ENCODE results near the gene GPR17.

The GPR17 gene

GRCh38 chr2:127643439-127644065, 2.4 kb upstream of the GPR17 start:
- TF ChIP-seq CTCF (IDR thresholded peaks at IDR 0.05; ENCODE audit: insufficient read depth, low read length, poor library complexity, severe bottlenecking): no peak
- Histone ChIP-seq H3K36me3 (ENCODE audit: low read length) (no peaks in the 10 kb centered on the region), H3K9me2 (replicated peaks; ENCODE audit: insufficient read depth, low read length) (no peaks in the 10 kb centered on the region), H3K4me2 (ENCODE audit: low read depth, low read length, poor library complexity, severe bottlenecking) (no peak overlapping the region), H3K27ac (ENCODE audit: low read depth, low read length) (no peak overlapping the region), H3K9me3 (ENCODE audit: insufficient read depth, low read length) (no peaks in the 10 kb centered on the region), H4K20me1 (ENCODE audit: low read depth, low read length) (no peaks in the 10 kb centered on the region), H3K9ac (ENCODE audit: low read length) (no peak overlapping the region), H3F3A (ENCODE audit: insufficient read depth) (no peaks in the 10 kb centered on the region), H2AFZ (ENCODE audit: low read depth, low read length, severe bottlenecking) (no peak overlapping the region), H3K4me3 (ENCODE audit: insufficient read depth, low read length, poor library complexity, severe bottlenecking) (no peak overlapping the region), H3K79me2 (ENCODE audit: insufficient read depth, low read length) (no peaks in the 10 kb centered on the region), H3K27me3 (ENCODE audit: low read length) (no peaks in the 10 kb centered on the region)

- Histone ChIP-seq H3F3A (ENCODE audit: insufficient read depth) (no peaks in the 10 kb centered on the region), H4K20me1 (ENCODE audit: low read depth, low read length) (no peaks in the 10 kb centered on the region), H3K27ac (ENCODE audit: low read depth, low read length) (no peak overlapping the region), H3K4me3 (ENCODE audit: insufficient read depth, low read length, poor library complexity, severe bottlenecking) (no peak overlapping the region), H3K4me2 (ENCODE audit: low read depth, low read length, poor library complexity, severe bottlenecking) (no peak overlapping the region), H3K9me3 (ENCODE audit: insufficient read depth, low read length) (no peaks in the 10 kb centered on the region), H3K27me3 (ENCODE audit: low read length) (no peaks in the 10 kb centered on the region), H3K79me2 (ENCODE audit: insufficient read depth, low read length) (no peaks in the 10 kb centered on the region), H3K9ac (ENCODE audit: low read length) (no peak overlapping the region), H3K9me2 (replicated peaks; ENCODE audit: insufficient read depth, low read length) (no peaks in the 10 kb centered on the region), H2AFZ (ENCODE audit: low read depth, low read length, severe bottlenecking) (no peak overlapping the region), H3K36me3 (ENCODE audit: low read length) (no peaks in the 10 kb centered on the region)
- TF ChIP-seq EZH2phosphoT487 (conservative IDR thresholded peaks at IDR 0.05; ENCODE audit: low read length) (no peak), CTCF (IDR thresholded peaks at IDR 0.05; ENCODE audit: insufficient read depth, low read length, poor library complexity, severe bottlenecking) (no peak)
Observed at GRCh38 chr2:127644066-127645025, 1.6 kb upstream of the GPR17 start.

- Histone ChIP-seq H4K20me1 (ENCODE audit: low read depth, low read length) (no peaks in the 10 kb centered on the region), H3K9me3 (ENCODE audit: insufficient read depth, low read length) (no peaks in the 10 kb centered on the region), H3K4me3 (ENCODE audit: insufficient read depth, low read length, poor library complexity, severe bottlenecking) (no peak overlapping the region), H3K4me2 (ENCODE audit: low read depth, low read length, poor library complexity, severe bottlenecking) (no peak overlapping the region), H2AFZ (ENCODE audit: low read depth, low read length, severe bottlenecking) (no peak overlapping the region), H3K27me3 (ENCODE audit: low read length) (no peaks in the 10 kb centered on the region), H3K9me2 (replicated peaks; ENCODE audit: insufficient read depth, low read length) (no peaks in the 10 kb centered on the region), H3K79me2 (ENCODE audit: insufficient read depth, low read length) (no peaks in the 10 kb centered on the region), H3K9ac (ENCODE audit: low read length) (no peak overlapping the region), H3K36me3 (ENCODE audit: low read length) (no peaks in the 10 kb centered on the region), H3F3A (ENCODE audit: insufficient read depth) (no peaks in the 10 kb centered on the region), H3K27ac (ENCODE audit: low read depth, low read length) (no peak overlapping the region)
- no peak for TF ChIP-seq EZH2phosphoT487 (conservative IDR thresholded peaks at IDR 0.05; ENCODE audit: low read length)
- no peak for TF ChIP-seq CTCF (IDR thresholded peaks at IDR 0.05; ENCODE audit: insufficient read depth, low read length, poor library complexity, severe bottlenecking)
Observed at GRCh38 chr2:127645026-127645394, 943 bp upstream of the GPR17 start.

Data from SU-DHL-6 (cell line).